Loucy (cell line): ENCODE data around the gene BFAR.

Experiments used
- CTCF ChIP-seq: fragments of 200-600 bp; sonication (generic); conservative IDR thresholded peaks from 2 replicates; pipeline ENCODE4 v1.5.1; 2014; ENCODE audit warnings: mild to moderate bottlenecking, antibody characterized with exemption, low read length
- EZH2phosphoT487 ChIP-seq: fragments of 200-600 bp; IDR thresholded peaks from 2 replicates; pipeline ENCODE4 v1.6.1; 2018; ENCODE audit warnings: antibody characterized with exemption, mild to moderate bottlenecking, moderate library complexity, borderline replicate concordance

- TF ChIP-seq CTCF (no peak), EZH2phosphoT487 (no peak)
Measured at GRCh38 chr16:14641926-14642325, 9.2 kb downstream of the BFAR start.
